Epithelial cell of prostate (primary cell): ENCODE results near the gene BRME1.

Source experiments
- DNase-seq: peaks from one replicate; pipeline ENCODE4 v3.0.0-alpha.2; 2011; ENCODE audit warnings: low read depth, low spot score
- H3K27ac ChIP-seq: fragments of 450-650 bp; 2 replicates; pipeline ENCODE4 v1.5.1; 2017; ENCODE audit warnings: mild to moderate bottlenecking

BRME1 gene

GRCh38 chr19:13905634-13906520 is at the start of gene BRME1, which contains the start of gene CC2D1A:
BRME1 (minus strand) TSS chr19:13906117; CDS start chr19:13904892, 1,225 bp downstream.
CC2D1A (plus strand) TSS chr19:13906201; CDS start chr19:13906442, 241 bp downstream.
- peak within 1 kb of the TSS; percentile 72 for H3K27ac ChIP-seq
- peak; percentile 45 for DNase-seq

GRCh38 chr19:13954185-13954584 is 48.3 kb upstream of the BRME1 start:
- DNase-seq, result no peak
- H3K27ac ChIP-seq, result no peak overlapping the region

- peak overlapping the region; percentile 28 for H3K27ac ChIP-seq
- no peak for DNase-seq
Observed at GRCh38 chr19:13952931-13953531, 47.1 kb upstream of the BRME1 start.

- H3K27ac ChIP-seq, result peak within 1 kb of the TSS; percentile 28
- peak; percentile 99 for DNase-seq
Observed at GRCh38 chr19:13952154-13952930, 46.4 kb upstream of the BRME1 start, which contains the start of gene DCAF15. DCAF15 (plus strand) TSS chr19:13952509; CDS start chr19:13952513, 4 bp downstream.

GRCh38 chr19:13951799-13952153 is 45.9 kb upstream of the BRME1 start:
- DNase-seq, result no peak
- no peak overlapping the region for H3K27ac ChIP-seq

GRCh38 chr19:13951043-13951442 is 45.1 kb upstream of the BRME1 start:
- DNase-seq, result no peak
- no peak overlapping the region for H3K27ac ChIP-seq

GRCh38 chr19:13946414-13946813 is 40.5 kb upstream of the BRME1 start:
- peak; percentile 60 for DNase-seq
- peak overlapping the region; percentile 22 for H3K27ac ChIP-seq

GRCh38 chr19:13942023-13942684 is 36.2 kb upstream of the BRME1 start:
- DNase-seq, result no peak
- no peak overlapping the region for H3K27ac ChIP-seq

GRCh38 chr19:13938301-13939064 is 32.6 kb upstream of the BRME1 start, which contains the start of gene PODNL1:
PODNL1 (minus strand) TSS chr19:13938417; CDS start chr19:13938181, 236 bp downstream.
- DNase-seq, result no peak
- H3K27ac ChIP-seq, result no peak within 1 kb of the TSS

GRCh38 chr19:13937479-13938300 is 31.8 kb upstream of the BRME1 start:
- no peak overlapping the region for H3K27ac ChIP-seq
- no peak for DNase-seq

GRCh38 chr19:13935765-13936510 is 30.0 kb upstream of the BRME1 start:
- no peak for DNase-seq
- no peak overlapping the region for H3K27ac ChIP-seq

- no peak overlapping the region for H3K27ac ChIP-seq
- DNase-seq, result no peak
Observed at GRCh38 chr19:13934785-13935109, 28.8 kb upstream of the BRME1 start.

- no peak for DNase-seq
- H3K27ac ChIP-seq, result no peak overlapping the region
Observed at GRCh38 chr19:13932911-13933393, 27.0 kb upstream of the BRME1 start.

- no peak overlapping the region for H3K27ac ChIP-seq
Observed at GRCh38 chr19:13932149-13932637, 26.3 kb upstream of the BRME1 start.

GRCh38 chr19:13931391-13932148 is 25.7 kb upstream of the BRME1 start:
- DNase-seq, result no peak
- no peak overlapping the region for H3K27ac ChIP-seq

More at GRCh38 chr19:13932149-13932637, 26.3 kb upstream of the BRME1 start:
- DNase-seq, result no peak

GRCh38 chr19:13930402-13930801 is 24.5 kb upstream of the BRME1 start:
- H3K27ac ChIP-seq, result no peak overlapping the region
- DNase-seq, result no peak

- no peak overlapping the region for H3K27ac ChIP-seq
- no peak for DNase-seq
Observed at GRCh38 chr19:13929956-13930355, 24.0 kb upstream of the BRME1 start.
